Measurements from ENCODE around the gene FOXO1.

- TF ChIP-seq CTCF (conservative IDR thresholded peaks at IDR 0.05; ENCODE audit: low read length) (no peak), EZH2phosphoT487 (IDR thresholded peaks at IDR 0.05; ENCODE audit: borderline replicate concordance, low read depth, low read length) (no peak)
These were observed 43.7 kb downstream of the FOXO1 start for GRCh38 chr13:40622761-40623160.
